ENCODE results near the gene ADAMTS7. TPM values are rescaled to one million over a fixed set of nuclear protein-coding genes. Genes with fewer than 3 reads are reported as not detected.
"Not testable (repeated sequence)": the region's sequence is repeated elsewhere in the genome, so short reads cannot be mapped to it uniquely, and the experiment has no call there.

Gene ADAMTS7
- total and polyA plus RNA-seq, 2 donors (not counting 3 experiments of a cell fraction or from before 2014, with no cell fraction given), result 49.6 to 64.7 TPM

- no peak for FAIRE-seq
- BruUV-seq (replicated peaks), result no TSS peak
- dilution Hi-C loops (cut with MboI; ENCODE audit: extremely low pct_ligation_motif_present, low sequenced_read_pairs) (no loop called here), intact Hi-C loops (cut with micrococcal nuclease) (loop anchor here (2.0 to 10.0 kb wide), 2 partner anchors 41 to 435 kb away; no protein-coding TSS in a partner anchor)
- Histone ChIP-seq H3K4me3 (replicated peaks in 1 of 3; ENCODE audit: insufficient read depth in 1 of 3, low read depth in 1 of 3, low read length in 3 of 3) (no peak overlapping the region), H3K4me1 (ENCODE audit: control insufficient read depth, extremely low read depth, insufficient read depth, low read length) (no peaks in the 10 kb centered on the region), H2AFZ (ENCODE audit: low read depth, low read length) (no peak overlapping the region), H3K79me2 (ENCODE audit: control insufficient read depth, insufficient read depth, low read length) (no peaks in the 10 kb centered on the region), H4K20me1 (replicated peaks; ENCODE audit: control insufficient read depth, extremely low read depth, insufficient read depth, low read length) (no peaks in the 10 kb centered on the region), H3K4me2 (ENCODE audit: insufficient read depth, low read length) (no peak overlapping the region), H3K9me1 (replicated peaks; ENCODE audit: control insufficient read depth, extremely low read depth, insufficient read depth, low read length) (no peaks in the 10 kb centered on the region), H3K27ac (ENCODE audit: insufficient read depth, low read depth, low read length) (no peak overlapping the region), H3K9me3 (replicated peaks; ENCODE audit: control insufficient read depth, insufficient read depth, low read length) (no peaks in the 10 kb centered on the region), H3K9ac (replicated peaks; ENCODE audit: extremely low read depth, insufficient read depth, low read length) (no peak overlapping the region), H3K27me3 (ENCODE audit: control insufficient read depth in 2 of 2, insufficient read depth in 2 of 2, low read length in 2 of 2) (no peaks in the 10 kb centered on the region), H3K36me3 (ENCODE audit: control insufficient read depth in 2 of 2, extremely low read depth in 1 of 2, insufficient read depth in 2 of 2, low read length in 2 of 2) (no peaks in the 10 kb centered on the region)
- no peak for DNase-seq (ENCODE audit: low read depth, low spot score)
- POLR2A ChIA-PET, result no interaction called here
- no peak for TF ChIP-seq EZH2 (IDR thresholded peaks at IDR 0.05; ENCODE audit: borderline replicate concordance, low read depth, low read length, severe bottlenecking)
- no peak for TF ChIP-seq CTCF (IDR thresholded peaks at IDR 0.05; ENCODE audit: extremely low read depth in 1 of 2, insufficient read depth in 1 of 2, low read depth in 1 of 2, low read length in 2 of 2)
- TF ChIP-seq MAX (IDR thresholded peaks at IDR 0.05; ENCODE audit: insufficient read depth, insufficient read length), result no peak
- TF ChIP-seq POLR2AphosphoS5 (IDR thresholded peaks at IDR 0.05; ENCODE audit: insufficient read depth, low read depth, low read length), result no peak
- TF ChIP-seq GATA2 (IDR thresholded peaks at IDR 0.05; ENCODE audit: insufficient read depth, insufficient read length, low read depth, low read length), result no peak
- TF ChIP-seq JUN (IDR thresholded peaks at IDR 0.05; ENCODE audit: borderline replicate concordance, insufficient read depth, insufficient read length, low read depth), result no peak
- no peak for TF ChIP-seq POLR2A (IDR thresholded peaks at IDR 0.05; ENCODE audit: low read depth, low read length)
- no peak for TF ChIP-seq MYC (IDR thresholded peaks at IDR 0.05; ENCODE audit: low read depth, low read length)
- no peak for TF ChIP-seq FOS (IDR thresholded peaks at IDR 0.05; ENCODE audit: borderline replicate concordance, insufficient read depth, low read length)
- CTCF ChIA-PET, result interaction anchor here (1.3 to 2.5 kb wide), 5 partner anchors 9 to 441 kb away, joined by 4 to 23 read pairs (median 10); partner anchors contain the start of gene CHRNA3
Observed at GRCh38 chr15:78749831-78750230, 61.4 kb downstream of the ADAMTS7 start.

GRCh38 chr15:78747877-78748276 is 63.4 kb downstream of the ADAMTS7 start:
- H3K79me2 ChIP-seq (ENCODE audit: control insufficient read depth, insufficient read depth, low read length); H3K27ac ChIP-seq (ENCODE audit: insufficient read depth, low read depth, low read length); dilution Hi-C loops (cut with MboI; ENCODE audit: extremely low pct_ligation_motif_present, low sequenced_read_pairs); POLR2A ChIA-PET; intact Hi-C loops (cut with micrococcal nuclease); H3K9ac ChIP-seq (replicated peaks; ENCODE audit: extremely low read depth, insufficient read depth, low read length); FAIRE-seq; H3K4me3 ChIP-seq (replicated peaks in 1 of 3; ENCODE audit: insufficient read depth in 1 of 3, low read depth in 1 of 3, low read length in 3 of 3); H3K27me3 ChIP-seq (ENCODE audit: control insufficient read depth in 2 of 2, insufficient read depth in 2 of 2, low read length in 2 of 2); H3K9me1 ChIP-seq (replicated peaks; ENCODE audit: control insufficient read depth, extremely low read depth, insufficient read depth, low read length); H3K4me1 ChIP-seq (ENCODE audit: control insufficient read depth, extremely low read depth, insufficient read depth, low read length); BruUV-seq (replicated peaks); H3K9me3 ChIP-seq (replicated peaks; ENCODE audit: control insufficient read depth, insufficient read depth, low read length); H3K4me2 ChIP-seq (ENCODE audit: insufficient read depth, low read length); H4K20me1 ChIP-seq (replicated peaks; ENCODE audit: control insufficient read depth, extremely low read depth, insufficient read depth, low read length); H2AFZ ChIP-seq (ENCODE audit: low read depth, low read length); DNase-seq (ENCODE audit: low read depth, low spot score); H3K36me3 ChIP-seq (ENCODE audit: control insufficient read depth in 2 of 2, extremely low read depth in 1 of 2, insufficient read depth in 2 of 2, low read length in 2 of 2): not testable (repeated sequence)
- CTCF ChIA-PET, result interaction anchor here (1.3 kb wide), 1 partner anchor 10 kb away, joined by 3 read pairs; no protein-coding TSS in a partner anchor

GRCh38 chr15:78741674-78742073 is 69.6 kb downstream of the ADAMTS7 start:
- H3K36me3 ChIP-seq (ENCODE audit: control insufficient read depth in 2 of 2, extremely low read depth in 1 of 2, insufficient read depth in 2 of 2, low read length in 2 of 2); H3K27me3 ChIP-seq (ENCODE audit: control insufficient read depth in 2 of 2, insufficient read depth in 2 of 2, low read length in 2 of 2); H2AFZ ChIP-seq (ENCODE audit: low read depth, low read length); H3K79me2 ChIP-seq (ENCODE audit: control insufficient read depth, insufficient read depth, low read length); H3K9ac ChIP-seq (replicated peaks; ENCODE audit: extremely low read depth, insufficient read depth, low read length); BruUV-seq (replicated peaks); DNase-seq (ENCODE audit: low read depth, low spot score); H3K4me3 ChIP-seq (replicated peaks in 1 of 3; ENCODE audit: insufficient read depth in 1 of 3, low read depth in 1 of 3, low read length in 3 of 3); H3K4me1 ChIP-seq (ENCODE audit: control insufficient read depth, extremely low read depth, insufficient read depth, low read length); H4K20me1 ChIP-seq (replicated peaks; ENCODE audit: control insufficient read depth, extremely low read depth, insufficient read depth, low read length); H3K9me3 ChIP-seq (replicated peaks; ENCODE audit: control insufficient read depth, insufficient read depth, low read length); POLR2A ChIA-PET; H3K27ac ChIP-seq (ENCODE audit: insufficient read depth, low read depth, low read length); dilution Hi-C loops (cut with MboI; ENCODE audit: extremely low pct_ligation_motif_present, low sequenced_read_pairs); intact Hi-C loops (cut with micrococcal nuclease); H3K4me2 ChIP-seq (ENCODE audit: insufficient read depth, low read length); FAIRE-seq; H3K9me1 ChIP-seq (replicated peaks; ENCODE audit: control insufficient read depth, extremely low read depth, insufficient read depth, low read length): not testable (repeated sequence)
- CTCF ChIA-PET, result interaction anchor here (0.8 kb wide), 1 partner anchor 32 kb away, joined by 3 read pairs; no protein-coding TSS in a partner anchor

Measured in endothelial cell of umbilical vein (primary cell).